HepG2 (cell line): ENCODE data around the gene SCYGR5. TPM values are rescaled to one million over a fixed set of nuclear protein-coding genes. Genes with fewer than 3 reads are reported as not detected.

ENCODE experiments used
- ARID2 ChIP-seq: sonication (generic); formaldehyde crosslinking; IDR thresholded peaks from 2 replicates; pipeline ENCODE4 v1.8.1; 2022; ENCODE audit warnings: mild to moderate bottlenecking, missing genetic modification reagents, borderline replicate concordance
- EP300 ChIP-seq, 3 experiments: sonication (generic) in 1 of 3; formaldehyde crosslinking in 1 of 3; IDR thresholded peaks; 2 replicates each; pipeline versions ENCODE4 v1.5.1 to v1.6.1; 2011 to 2020; ENCODE audit warnings: low read depth in 2 of 3, low read length in 2 of 3, borderline replicate concordance in 1 of 3, improper control_type of control experiment in 1 of 3, mild to moderate bottlenecking in 1 of 3, missing genetic modification reagents in 1 of 3, moderate library complexity in 1 of 3
- FOXJ3 ChIP-seq: sonication (generic); formaldehyde crosslinking; IDR thresholded peaks from 2 replicates; pipeline ENCODE4 v1.4.0; 2020; ENCODE audit warnings: missing genetic modification reagents, mild to moderate bottlenecking, borderline replicate concordance
- GATAD2A ChIP-seq: IDR thresholded peaks from 2 replicates; pipeline ENCODE4 v1.6.1; 2016
- LCORL ChIP-seq, 2 experiments: fragments of 450-650 bp in 1 of 2; sonication (generic) in 1 of 2; formaldehyde crosslinking in 1 of 2; IDR thresholded peaks; 2 replicates each; pipeline versions ENCODE4 v1.5.0 to v1.6.1; 2017 to 2020; ENCODE audit warnings: antibody characterized with exemption in 1 of 2, missing genetic modification reagents in 1 of 2
- PAX8 ChIP-seq: sonication (generic); formaldehyde crosslinking; IDR thresholded peaks from 2 replicates; pipeline ENCODE4 v1.8.0; 2022; ENCODE audit warnings: mild to moderate bottlenecking, missing genetic modification reagents, borderline replicate concordance
- PLSCR1 ChIP-seq: sonication (generic); formaldehyde crosslinking; IDR thresholded peaks from 2 replicates; pipeline ENCODE4 v1.5.0; 2020; ENCODE audit warnings: missing genetic modification reagents, mild to moderate bottlenecking, borderline replicate concordance
- RXRA ChIP-seq: sonication (generic); formaldehyde crosslinking; IDR thresholded peaks from 2 replicates; pipeline ENCODE4 v1.5.1; 2020; ENCODE audit warnings: missing genetic modification reagents
- ZC3H4 ChIP-seq: sonication (generic); formaldehyde crosslinking; IDR thresholded peaks from 2 replicates; pipeline ENCODE4 v1.4.0; 2020; ENCODE audit warnings: missing genetic modification reagents, borderline replicate concordance
- ZNF224 ChIP-seq: sonication (generic); formaldehyde crosslinking; IDR thresholded peaks from 2 replicates; pipeline ENCODE4 v1.5.0; 2020; ENCODE audit warnings: mild to moderate bottlenecking, missing genetic modification reagents
- ZNF414 ChIP-seq: sonication (generic); formaldehyde crosslinking; IDR thresholded peaks from 2 replicates; pipeline ENCODE4 v1.5.0; 2020; ENCODE audit warnings: missing genetic modification reagents
- ZNF564 ChIP-seq: sonication (generic); formaldehyde crosslinking; IDR thresholded peaks from 2 replicates; pipeline ENCODE4 v1.8.1; 2023; ENCODE audit warnings: mild to moderate bottlenecking, missing genetic modification reagents
- ZNF746 ChIP-seq: sonication (generic); formaldehyde crosslinking; IDR thresholded peaks from 2 replicates; pipeline ENCODE4 v1.8.0; 2022; ENCODE audit warnings: mild to moderate bottlenecking, missing genetic modification reagents
- ZSCAN21 ChIP-seq: sonication (generic); formaldehyde crosslinking; IDR thresholded peaks from 2 replicates; pipeline ENCODE4 v1.8.0; 2022; ENCODE audit warnings: mild to moderate bottlenecking, missing genetic modification reagents, moderate library complexity, borderline replicate concordance
- polyA plus RNA-seq, 8 experiments: library from polyadenylated mRNA; depleted of rRNA in 3 of 8; stranded (reverse) in 7 of 8; unstranded in 1 of 8; fragments of >200 nt; fragmentation: Illumina TruSeq in 4 of 8; extraction: Trizol in 4 of 8; gene quantifications; 2 replicates each; pipeline versions ENCODE4 v1.2.1 to v1.2.3, GENCODE V29; 2011 to 2016; ENCODE audit warnings: low read depth in 4 of 8, missing spikeins in 1 of 8, mixed read lengths in 1 of 8; ENCODE audit not compliant: insufficient read depth in 1 of 8
- total RNA-seq, 5 experiments: library from RNA; depleted of rRNA; stranded (reverse); fragments of >200 nt; fragmentation: Illumina TruSeq; extraction: Trizol; gene quantifications; 2 replicates each; pipeline ENCODE4 v1.2.3, GENCODE V29; 2016; ENCODE audit warnings: low read depth in 1 of 5
- TF ChIP-seq, protein P1 (sequence below): sonication (generic); formaldehyde crosslinking; IDR thresholded peaks from 2 replicates; pipeline ENCODE4 v1.4.0; 2020; ENCODE audit warnings: mild to moderate bottlenecking, missing genetic modification reagents
- TF ChIP-seq, protein P2 (sequence below): IDR thresholded peaks from 2 replicates; pipeline ENCODE4 v1.6.1; 2016; ENCODE audit warnings: missing genetic modification reagents, missing compliant biosample characterization
- TF ChIP-seq, protein P3 (sequence below): sonication (generic); formaldehyde crosslinking; IDR thresholded peaks from 2 replicates; pipeline ENCODE4 v1.5.0; 2020; ENCODE audit warnings: mild to moderate bottlenecking, missing genetic modification reagents, borderline replicate concordance

The SCYGR5 gene
- total and polyA plus RNA-seq, 2 of the 13 experiments (the other 11 are each of a cell fraction or from before 2014, with no cell fraction given) = not detected

GRCh38 chr2:227643990-227644551 lies 22.5 kb upstream of the SCYGR5 start (continued):
- TF ChIP-seq, protein P1, sequence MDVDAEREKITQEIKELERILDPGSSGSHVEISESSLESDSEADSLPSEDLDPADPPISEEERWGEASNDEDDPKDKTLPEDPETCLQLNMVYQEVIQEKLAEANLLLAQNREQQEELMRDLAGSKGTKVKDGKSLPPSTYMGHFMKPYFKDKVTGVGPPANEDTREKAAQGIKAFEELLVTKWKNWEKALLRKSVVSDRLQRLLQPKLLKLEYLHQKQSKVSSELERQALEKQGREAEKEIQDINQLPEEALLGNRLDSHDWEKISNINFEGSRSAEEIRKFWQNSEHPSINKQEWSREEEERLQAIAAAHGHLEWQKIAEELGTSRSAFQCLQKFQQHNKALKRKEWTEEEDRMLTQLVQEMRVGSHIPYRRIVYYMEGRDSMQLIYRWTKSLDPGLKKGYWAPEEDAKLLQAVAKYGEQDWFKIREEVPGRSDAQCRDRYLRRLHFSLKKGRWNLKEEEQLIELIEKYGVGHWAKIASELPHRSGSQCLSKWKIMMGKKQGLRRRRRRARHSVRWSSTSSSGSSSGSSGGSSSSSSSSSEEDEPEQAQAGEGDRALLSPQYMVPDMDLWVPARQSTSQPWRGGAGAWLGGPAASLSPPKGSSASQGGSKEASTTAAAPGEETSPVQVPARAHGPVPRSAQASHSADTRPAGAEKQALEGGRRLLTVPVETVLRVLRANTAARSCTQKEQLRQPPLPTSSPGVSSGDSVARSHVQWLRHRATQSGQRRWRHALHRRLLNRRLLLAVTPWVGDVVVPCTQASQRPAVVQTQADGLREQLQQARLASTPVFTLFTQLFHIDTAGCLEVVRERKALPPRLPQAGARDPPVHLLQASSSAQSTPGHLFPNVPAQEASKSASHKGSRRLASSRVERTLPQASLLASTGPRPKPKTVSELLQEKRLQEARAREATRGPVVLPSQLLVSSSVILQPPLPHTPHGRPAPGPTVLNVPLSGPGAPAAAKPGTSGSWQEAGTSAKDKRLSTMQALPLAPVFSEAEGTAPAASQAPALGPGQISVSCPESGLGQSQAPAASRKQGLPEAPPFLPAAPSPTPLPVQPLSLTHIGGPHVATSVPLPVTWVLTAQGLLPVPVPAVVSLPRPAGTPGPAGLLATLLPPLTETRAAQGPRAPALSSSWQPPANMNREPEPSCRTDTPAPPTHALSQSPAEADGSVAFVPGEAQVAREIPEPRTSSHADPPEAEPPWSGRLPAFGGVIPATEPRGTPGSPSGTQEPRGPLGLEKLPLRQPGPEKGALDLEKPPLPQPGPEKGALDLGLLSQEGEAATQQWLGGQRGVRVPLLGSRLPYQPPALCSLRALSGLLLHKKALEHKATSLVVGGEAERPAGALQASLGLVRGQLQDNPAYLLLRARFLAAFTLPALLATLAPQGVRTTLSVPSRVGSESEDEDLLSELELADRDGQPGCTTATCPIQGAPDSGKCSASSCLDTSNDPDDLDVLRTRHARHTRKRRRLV (CRISPR knock-in tag) = no peak
- TF ChIP-seq ZNF414 (CRISPR knock-in tag) (peak; percentile 68; the same call in 1 of the 2 replicates), ZNF746 (CRISPR knock-in tag) (no peak; the same call in 1 of the 2 replicates), ZSCAN21 (CRISPR knock-in tag) (peak; percentile 47; the same call in 1 of the 2 replicates), EP300 (IDR thresholded peaks at IDR 0.05; ENCODE audit: low read depth in 2 of 2, low read length in 2 of 2) (peak; percentile 60 to 96; a peak in 3 of 4 replicates), EP300 (CRISPR knock-in tag; IDR thresholded peaks at IDR 0.05; ENCODE audit: borderline replicate concordance) (peak; percentile 92; the same call in 1 of the 2 replicates), LCORL (IDR thresholded peaks at IDR 0.05) (no peak), LCORL (CRISPR knock-in tag; IDR thresholded peaks at IDR 0.05) (peak; percentile 80), ARID2 (CRISPR knock-in tag) (peak; percentile 75; the same call in 1 of the 2 replicates), RXRA (CRISPR knock-in tag) (peak; percentile 78), ZNF224 (CRISPR knock-in tag) (no peak), ZC3H4 (CRISPR knock-in tag) (no peak), PAX8 (CRISPR knock-in tag) (no peak), GATAD2A (CRISPR knock-in tag) (peak; percentile 80), FOXJ3 (peak; percentile 86; the same call in 1 of the 2 replicates), ZNF564 (CRISPR knock-in tag) (no peak), PLSCR1 (CRISPR knock-in tag) (no peak)
- TF ChIP-seq, protein P2, sequence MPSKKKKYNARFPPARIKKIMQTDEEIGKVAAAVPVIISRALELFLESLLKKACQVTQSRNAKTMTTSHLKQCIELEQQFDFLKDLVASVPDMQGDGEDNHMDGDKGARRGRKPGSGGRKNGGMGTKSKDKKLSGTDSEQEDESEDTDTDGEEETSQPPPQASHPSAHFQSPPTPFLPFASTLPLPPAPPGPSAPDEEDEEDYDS (CRISPR knock-in tag) = 0 out of 2 replicates have a peak, but pooled peaks have one; percentile 13
- TF ChIP-seq, protein P3, sequence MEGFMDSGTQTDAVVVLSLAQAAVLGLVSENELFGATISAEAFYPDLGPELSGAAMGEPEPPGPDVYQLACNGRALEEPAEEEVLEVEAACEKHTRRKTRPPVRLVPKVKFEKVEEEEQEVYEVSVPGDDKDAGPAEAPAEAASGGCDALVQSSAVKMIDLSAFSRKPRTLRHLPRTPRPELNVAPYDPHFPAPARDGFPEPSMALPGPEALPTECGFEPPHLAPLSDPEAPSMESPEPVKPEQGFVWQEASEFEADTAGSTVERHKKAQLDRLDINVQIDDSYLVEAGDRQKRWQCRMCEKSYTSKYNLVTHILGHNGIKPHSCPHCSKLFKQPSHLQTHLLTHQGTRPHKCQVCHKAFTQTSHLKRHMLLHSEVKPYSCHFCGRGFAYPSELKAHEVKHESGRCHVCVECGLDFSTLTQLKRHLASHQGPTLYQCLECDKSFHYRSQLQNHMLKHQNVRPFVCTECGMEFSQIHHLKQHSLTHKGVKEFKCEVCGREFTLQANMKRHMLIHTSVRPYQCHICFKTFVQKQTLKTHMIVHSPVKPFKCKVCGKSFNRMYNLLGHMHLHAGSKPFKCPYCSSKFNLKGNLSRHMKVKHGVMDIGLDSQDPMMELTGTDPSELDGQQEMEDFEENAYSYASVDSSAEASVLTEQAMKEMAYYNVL (CRISPR knock-in tag) = peak; percentile 70; the same call in 1 of the 2 replicates
